BLaER1 treated with 17β-estradiol and CSF1 and Interleukin-3, amounts not matched to agents 10 nM and 100 nM (cell line): ENCODE results near the gene HOXA5.

ENCODE experiments used
- H3K27ac ChIP-seq, 11 experiments: shearing (Covaris generic); formaldehyde crosslinking; 2 replicates each; pipeline ENCODE4 v1.8.1; 2022
- H3K27me3 ChIP-seq, 11 experiments: shearing (Covaris generic); formaldehyde crosslinking; 2 replicates each; pipeline ENCODE4 v1.8.1; 2022
- H3K36me3 ChIP-seq, 11 experiments: shearing (Covaris generic); formaldehyde crosslinking; 2 replicates each; pipeline ENCODE4 v1.8.1; 2022
- H3K4me1 ChIP-seq, 10 experiments: shearing (Covaris generic); formaldehyde crosslinking; 2 replicates each; pipeline ENCODE4 v1.8.1; 2022
- H3K4me2 ChIP-seq, 11 experiments: shearing (Covaris generic); formaldehyde crosslinking; 2 replicates each; pipeline ENCODE4 v1.8.1; 2022
- H3K4me3 ChIP-seq, 10 experiments: shearing (Covaris generic); formaldehyde crosslinking; 2 replicates each; pipeline ENCODE4 v1.8.1; 2022
- H3K9ac ChIP-seq, 11 experiments: shearing (Covaris generic); formaldehyde crosslinking; 2 replicates each; pipeline ENCODE4 v1.8.1; 2022
- H3K9me3 ChIP-seq, 11 experiments: shearing (Covaris generic); formaldehyde crosslinking; replicated peaks in 1 of 11; 2 replicates each; pipeline ENCODE4 v1.8.1; 2022
- H4K20me1 ChIP-seq, 11 experiments: shearing (Covaris generic); formaldehyde crosslinking; 2 replicates each; pipeline ENCODE4 v1.8.1; 2022
- Cebpa-rat ChIP-seq, 11 experiments: shearing (Covaris generic); IDR thresholded peaks; 2 replicates each; pipeline ENCODE4 v1.8.1; 2022

Gene HOXA5

GRCh38 chr7:27106901-27107240, 36.6 kb downstream of the HOXA5 start:
- no peak overlapping the region for H3K9ac ChIP-seq
- no peaks in the 10 kb centered on the region for H4K20me1 ChIP-seq
- TF ChIP-seq Cebpa-rat (IDR thresholded peaks at IDR 0.05) = no peak
- H3K27ac ChIP-seq = no peak overlapping the region
- no peaks in the 10 kb centered on the region for H3K27me3 ChIP-seq
- H3K36me3 ChIP-seq = no peaks in the 10 kb centered on the region; a peak in 1 of 22 replicates
- H3K4me2 ChIP-seq = no peak overlapping the region
- no peak overlapping the region for H3K4me3 ChIP-seq
- no peaks in the 10 kb centered on the region for H3K4me1 ChIP-seq
- H3K9me3 ChIP-seq = peaks cover 30 to 73% (median 57%) of the 10 kb centered on the region in 11 experiments

- Histone ChIP-seq H3K27me3 (no peaks in the 10 kb centered on the region), H4K20me1 (no peaks in the 10 kb centered on the region), H3K9ac (no peak overlapping the region), H3K27ac (no peak overlapping the region), H3K4me1 (no peaks in the 10 kb centered on the region), H3K4me3 (no peak overlapping the region), H3K36me3 (no peaks in the 10 kb centered on the region; a peak in 1 of 22 replicates), H3K9me3 (peaks cover 32 to 78% (median 62%) of the 10 kb centered on the region in 11 experiments), H3K4me2 (no peak overlapping the region)
- no peak for TF ChIP-seq Cebpa-rat (IDR thresholded peaks at IDR 0.05)
These were observed 37.1 kb downstream of the HOXA5 start for GRCh38 chr7:27106181-27106900.

GRCh38 chr7:27105301-27106031, 38.0 kb downstream of the HOXA5 start:
- H3K27me3 ChIP-seq = no peaks in the 10 kb centered on the region
- H3K4me3 ChIP-seq = no peak overlapping the region
- no peaks in the 10 kb centered on the region for H3K4me1 ChIP-seq
- no peak overlapping the region for H3K27ac ChIP-seq
- no peak overlapping the region for H3K9ac ChIP-seq
- no peaks in the 10 kb centered on the region; a peak in 1 of 22 replicates for H3K36me3 ChIP-seq
- H3K9me3 ChIP-seq = peaks cover 31 to 77% (median 55%) of the 10 kb centered on the region in 11 experiments
- no peaks in the 10 kb centered on the region for H4K20me1 ChIP-seq
- H3K4me2 ChIP-seq = no peak overlapping the region
- no peak for TF ChIP-seq Cebpa-rat (IDR thresholded peaks at IDR 0.05)

GRCh38 chr7:27104341-27105058, 39.0 kb downstream of the HOXA5 start:
- no peaks in the 10 kb centered on the region for H4K20me1 ChIP-seq
- H3K27me3 ChIP-seq = no peaks in the 10 kb centered on the region
- H3K4me2 ChIP-seq = no peak overlapping the region
- no peak for TF ChIP-seq Cebpa-rat (IDR thresholded peaks at IDR 0.05)
- no peak overlapping the region for H3K9ac ChIP-seq
- H3K4me1 ChIP-seq = no peaks in the 10 kb centered on the region
- H3K9me3 ChIP-seq = peaks cover 27 to 68% (median 52%) of the 10 kb centered on the region in 11 experiments
- H3K36me3 ChIP-seq = no peaks in the 10 kb centered on the region; a peak in 1 of 22 replicates
- H3K4me3 ChIP-seq = no peak overlapping the region
- H3K27ac ChIP-seq = no peak overlapping the region

- Histone ChIP-seq H3K4me1 (no peaks in the 10 kb centered on the region), H3K9me3 (peaks cover 33 to 64% (median 51%) of the 10 kb centered on the region in 11 experiments), H3K27me3 (peaks cover 0 to 6% (median 0%) of the 10 kb centered on the region in 11 experiments; a peak in 4 of 22 replicates), H3K4me2 (no peak overlapping the region), H3K4me3 (no peak overlapping the region), H3K36me3 (no peaks in the 10 kb centered on the region; a peak in 1 of 22 replicates), H3K27ac (no peak overlapping the region), H3K9ac (no peak overlapping the region), H4K20me1 (no peaks in the 10 kb centered on the region)
- no peak for TF ChIP-seq Cebpa-rat (IDR thresholded peaks at IDR 0.05)
These were observed 39.8 kb downstream of the HOXA5 start for GRCh38 chr7:27103489-27104226.

GRCh38 chr7:27102581-27103442, 40.7 kb downstream of the HOXA5 start, which contains the start of gene HOXA2:
Gene HOXA2, minus strand, starts transcription at chr7:27102683. Its CDS starts 183 bp downstream, at chr7:27102500.
- H3K9me3 ChIP-seq = peaks cover 36 to 64% (median 50%) of the 10 kb centered on the region in 11 experiments
- no peak within 1 kb of the TSS for H3K27ac ChIP-seq
- H3K36me3 ChIP-seq = no peaks in the 10 kb centered on the region; a peak in 1 of 22 replicates
- TF ChIP-seq Cebpa-rat (IDR thresholded peaks at IDR 0.05) = no peak
- H4K20me1 ChIP-seq = no peaks in the 10 kb centered on the region
- no peak within 1 kb of the TSS for H3K4me2 ChIP-seq
- no peak within 1 kb of the TSS for H3K4me3 ChIP-seq
- H3K4me1 ChIP-seq = no peaks in the 10 kb centered on the region
- peaks cover 0 to 12% (median 0%) of the 10 kb centered on the region in 11 experiments; a peak in 6 of 22 replicates for H3K27me3 ChIP-seq
- no peak within 1 kb of the TSS for H3K9ac ChIP-seq

- Histone ChIP-seq H4K20me1 (no peaks in the 10 kb centered on the region), H3K4me2 (no peak overlapping the region), H3K9me3 (peaks cover 30 to 63% (median 46%) of the 10 kb centered on the region in 11 experiments), H3K27me3 (peaks cover 0 to 14% (median 0%) of the 10 kb centered on the region in 11 experiments; a peak in 6 of 22 replicates), H3K4me3 (no peak overlapping the region), H3K4me1 (no peaks in the 10 kb centered on the region; a peak in 1 of 20 replicates), H3K9ac (no peak overlapping the region), H3K27ac (no peak overlapping the region), H3K36me3 (no peaks in the 10 kb centered on the region; a peak in 1 of 22 replicates)
- TF ChIP-seq Cebpa-rat (IDR thresholded peaks at IDR 0.05) = no peak
These were observed 41.4 kb downstream of the HOXA5 start for GRCh38 chr7:27101957-27102580.
